Smooth muscle cell of the umbilical artery (primary cell): ENCODE measurements around the gene C2orf42. TPM values are rescaled to one million over a fixed set of nuclear protein-coding genes. Genes with fewer than 3 reads are reported as not detected.

Source experiments
- total RNA-seq: library from RNA; depleted of rRNA; stranded (reverse); fragments of >200 nt; gene quantifications from 2 replicates; pipeline ENCODE4 v1.2.3, GENCODE V29; 2014

The C2orf42 gene
- total RNA-seq = 23.2 and 23.8 TPM in 2 replicates

DNA sequence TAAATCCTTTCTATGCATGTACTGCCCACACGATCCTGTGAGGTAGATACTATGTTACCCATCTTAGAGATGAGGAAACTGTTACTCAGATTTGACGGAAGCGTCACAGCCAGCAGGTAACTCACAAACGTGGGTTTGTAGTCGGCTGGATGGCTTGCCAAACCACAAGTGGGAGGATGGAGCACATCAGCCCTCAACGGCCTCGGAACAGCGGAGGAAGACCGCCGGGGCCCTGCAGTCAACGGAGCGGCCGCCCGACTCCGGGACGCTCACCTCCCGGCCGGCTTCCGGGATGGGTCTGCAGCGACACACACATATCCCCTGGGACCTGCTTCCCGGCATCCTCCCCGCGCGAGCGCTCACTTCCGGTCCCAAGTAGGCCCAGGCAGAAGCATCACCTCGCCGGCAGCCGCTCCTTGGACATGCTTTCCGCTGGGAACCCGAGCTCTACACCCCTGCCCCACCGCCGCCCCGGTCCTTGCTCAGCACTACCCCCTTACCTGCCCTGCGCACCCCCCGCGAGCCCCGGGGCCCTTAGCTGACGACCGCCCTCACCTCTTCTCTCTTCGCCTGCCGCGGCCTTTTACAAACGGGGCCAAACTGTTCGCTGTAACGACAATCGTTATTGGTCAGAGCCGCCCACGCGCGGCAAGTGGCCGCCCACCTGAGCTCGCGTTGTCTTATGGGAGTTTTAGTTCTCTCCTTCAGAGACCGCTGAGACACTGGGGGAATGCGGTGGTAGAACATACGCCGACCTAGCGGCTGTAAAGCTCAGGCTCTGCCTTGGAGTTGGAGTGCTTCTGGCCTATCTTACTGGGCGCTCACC is at the start of gene C2orf42:
TSS of gene C2orf42 (minus strand) at position 602 of the 826 bp plus-strand sequence. CDS start 9,034 bp downstream, outside the sequence.

Other genes starting within 250 kb of the C2orf42 start
- gene ASPRV1, start 229.4 kb downstream of the C2orf42 start, total RNA-seq = 0.14 and 0.30 TPM in 2 replicates
- gene PCBP1, start 103.5 kb downstream of the C2orf42 start, total RNA-seq = 33.6 and 68.9 TPM in 2 replicates
- gene TIA1, start 57.6 kb upstream of the C2orf42 start, total RNA-seq = 115 and 123 TPM in 2 replicates
- gene PCYOX1, start 67.1 kb upstream of the C2orf42 start, total RNA-seq = 106 and 112 TPM in 2 replicates
- gene SNRPG, start 102.7 kb upstream of the C2orf42 start, total RNA-seq = 83.8 and 181 TPM in 2 replicates
- gene FAM136A, start 111.0 kb upstream of the C2orf42 start, total RNA-seq = 24.9 and 29.2 TPM in 2 replicates